ENCODE results near the gene SLC8A1.

The SLC8A1 gene

DNA sequence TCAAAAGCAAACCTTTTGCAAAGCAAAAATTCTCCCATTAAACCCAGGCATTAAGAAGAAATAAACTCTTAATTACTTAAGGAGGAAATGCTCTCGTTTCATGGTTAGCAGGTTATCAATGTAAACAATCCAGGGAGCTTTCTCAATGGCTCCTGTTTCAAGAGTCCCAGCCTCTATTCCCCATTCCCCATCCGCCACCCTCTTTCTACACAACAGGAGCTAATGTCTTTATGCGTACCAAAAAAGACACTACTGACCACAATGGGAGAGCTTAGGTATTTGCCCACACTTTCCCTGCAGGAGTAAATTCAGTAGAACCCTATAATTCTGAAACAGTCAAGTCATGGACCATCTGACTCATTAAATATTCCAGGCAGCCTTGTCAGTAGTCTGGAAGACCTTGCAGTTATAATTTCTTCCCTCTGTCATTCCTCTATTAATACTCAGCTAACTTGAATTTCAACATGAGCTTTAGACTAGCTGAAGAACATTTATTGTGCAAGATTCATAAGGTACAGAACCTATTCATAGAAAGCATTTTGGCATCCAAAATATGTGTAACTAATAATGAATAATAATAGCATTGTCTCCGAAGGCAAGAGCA lies 48.6 kb downstream of the SLC8A1 start:
- Histone ChIP-seq H3K36me3 (ENCODE audit: insufficient read depth, low read length) (no peaks in the 10 kb centered on the region), H3K4me3 (ENCODE audit: low read length, poor library complexity, severe bottlenecking) (no peak overlapping the region), H3K4me2 (ENCODE audit: low read depth, low read length, poor library complexity, severe bottlenecking) (no peak overlapping the region), H2AFZ (ENCODE audit: low read length) (no peak overlapping the region), H3K9me3 (ENCODE audit: insufficient read depth, low read depth, low read length) (no peaks in the 10 kb centered on the region), H3F3A (ENCODE audit: low read depth) (no peaks in the 10 kb centered on the region), H3K9ac (ENCODE audit: low read depth, low read length, poor library complexity, severe bottlenecking) (no peak overlapping the region), H3K4me1 (ENCODE audit: insufficient read depth, low read length, poor library complexity, severe bottlenecking) (no peaks in the 10 kb centered on the region), H3K9me2 (replicated peaks; ENCODE audit: low read depth, low read length) (no peaks in the 10 kb centered on the region), H4K20me1 (ENCODE audit: insufficient read depth, low read length, poor library complexity, severe bottlenecking) (no peaks in the 10 kb centered on the region), H3K79me2 (ENCODE audit: insufficient read depth, low read length) (no peaks in the 10 kb centered on the region), H3K27me3 (ENCODE audit: insufficient read depth, low read length, poor library complexity, severe bottlenecking) (no peaks in the 10 kb centered on the region)
- TF ChIP-seq EZH2phosphoT487 (IDR thresholded peaks at IDR 0.05; ENCODE audit: borderline replicate concordance) = no peak
- TF ChIP-seq, protein P1, sequence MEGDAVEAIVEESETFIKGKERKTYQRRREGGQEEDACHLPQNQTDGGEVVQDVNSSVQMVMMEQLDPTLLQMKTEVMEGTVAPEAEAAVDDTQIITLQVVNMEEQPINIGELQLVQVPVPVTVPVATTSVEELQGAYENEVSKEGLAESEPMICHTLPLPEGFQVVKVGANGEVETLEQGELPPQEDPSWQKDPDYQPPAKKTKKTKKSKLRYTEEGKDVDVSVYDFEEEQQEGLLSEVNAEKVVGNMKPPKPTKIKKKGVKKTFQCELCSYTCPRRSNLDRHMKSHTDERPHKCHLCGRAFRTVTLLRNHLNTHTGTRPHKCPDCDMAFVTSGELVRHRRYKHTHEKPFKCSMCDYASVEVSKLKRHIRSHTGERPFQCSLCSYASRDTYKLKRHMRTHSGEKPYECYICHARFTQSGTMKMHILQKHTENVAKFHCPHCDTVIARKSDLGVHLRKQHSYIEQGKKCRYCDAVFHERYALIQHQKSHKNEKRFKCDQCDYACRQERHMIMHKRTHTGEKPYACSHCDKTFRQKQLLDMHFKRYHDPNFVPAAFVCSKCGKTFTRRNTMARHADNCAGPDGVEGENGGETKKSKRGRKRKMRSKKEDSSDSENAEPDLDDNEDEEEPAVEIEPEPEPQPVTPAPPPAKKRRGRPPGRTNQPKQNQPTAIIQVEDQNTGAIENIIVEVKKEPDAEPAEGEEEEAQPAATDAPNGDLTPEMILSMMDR (conservative IDR thresholded peaks at IDR 0.05; ENCODE audit: low read length) = no peak

DNA sequence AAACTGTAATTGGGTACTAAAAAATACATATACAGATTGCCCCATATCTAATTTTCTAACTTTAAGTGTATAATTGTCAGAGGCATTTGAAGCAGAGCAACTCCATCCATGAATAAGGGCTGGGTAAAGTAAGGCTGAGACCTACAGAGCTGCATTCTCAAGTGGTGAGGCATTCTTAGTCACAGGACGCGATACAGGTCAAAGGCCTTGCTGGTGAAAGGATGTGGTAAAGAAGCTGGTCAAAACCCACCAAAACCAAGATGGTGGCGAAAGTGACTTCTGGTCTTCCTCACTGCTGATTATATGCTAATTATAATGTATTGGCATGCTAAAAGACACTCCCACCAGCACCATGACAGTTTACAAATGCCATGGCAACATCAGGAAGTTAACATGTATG lies 50.0 kb downstream of the SLC8A1 start:
- Histone ChIP-seq H3K36me3 (ENCODE audit: insufficient read depth, low read length) (no peaks in the 10 kb centered on the region), H3K27me3 (ENCODE audit: insufficient read depth, low read length, poor library complexity, severe bottlenecking) (no peaks in the 10 kb centered on the region), H4K20me1 (ENCODE audit: insufficient read depth, low read length, poor library complexity, severe bottlenecking) (no peaks in the 10 kb centered on the region), H3F3A (ENCODE audit: low read depth) (no peaks in the 10 kb centered on the region), H3K9ac (ENCODE audit: low read depth, low read length, poor library complexity, severe bottlenecking) (no peak overlapping the region), H3K4me3 (ENCODE audit: low read length, poor library complexity, severe bottlenecking) (no peak overlapping the region), H3K4me1 (ENCODE audit: insufficient read depth, low read length, poor library complexity, severe bottlenecking) (no peaks in the 10 kb centered on the region), H2AFZ (ENCODE audit: low read length) (no peak overlapping the region), H3K4me2 (ENCODE audit: low read depth, low read length, poor library complexity, severe bottlenecking) (no peak overlapping the region), H3K9me2 (replicated peaks; ENCODE audit: low read depth, low read length) (no peaks in the 10 kb centered on the region), H3K79me2 (ENCODE audit: insufficient read depth, low read length) (no peaks in the 10 kb centered on the region), H3K9me3 (ENCODE audit: insufficient read depth, low read depth, low read length) (no peaks in the 10 kb centered on the region)
- TF ChIP-seq EZH2phosphoT487 (IDR thresholded peaks at IDR 0.05; ENCODE audit: borderline replicate concordance) = no peak
- TF ChIP-seq, protein P1 (conservative IDR thresholded peaks at IDR 0.05; ENCODE audit: low read length) = no peak

DNA sequence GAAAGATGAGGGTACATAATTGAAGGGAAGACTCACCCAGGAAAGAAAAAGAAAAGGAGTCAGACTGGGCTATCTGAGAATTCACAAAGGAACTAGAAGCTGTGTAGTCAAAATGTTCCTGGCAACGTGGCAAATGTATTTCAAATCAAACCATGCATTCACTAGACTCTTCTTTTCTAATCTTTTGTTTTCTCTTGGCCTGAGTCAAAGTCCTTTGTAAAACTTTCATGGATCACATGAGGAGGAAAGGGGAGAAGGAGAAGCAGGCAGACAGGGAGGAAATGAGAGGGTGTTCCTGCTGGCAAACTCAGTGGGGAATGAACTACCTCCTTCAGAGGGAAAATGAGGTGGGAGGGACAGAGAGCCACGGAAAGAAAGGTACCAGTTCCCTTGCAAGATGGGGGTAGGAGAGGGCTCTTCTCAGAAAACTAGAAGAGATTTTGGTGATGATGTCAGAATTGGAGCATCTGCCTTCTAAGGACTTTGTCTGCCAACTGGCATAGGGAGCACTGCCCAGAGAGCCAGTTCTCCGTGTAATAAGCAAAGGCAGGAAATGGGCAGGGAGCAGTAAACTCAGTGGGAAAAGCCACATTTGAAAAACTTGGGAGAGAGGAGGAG lies 51.4 kb downstream of the SLC8A1 start:
- Histone ChIP-seq H4K20me1 (ENCODE audit: insufficient read depth, low read length, poor library complexity, severe bottlenecking) (no peaks in the 10 kb centered on the region), H3K27me3 (ENCODE audit: insufficient read depth, low read length, poor library complexity, severe bottlenecking) (no peaks in the 10 kb centered on the region), H3K9ac (ENCODE audit: low read depth, low read length, poor library complexity, severe bottlenecking) (no peak overlapping the region), H3K4me3 (ENCODE audit: low read length, poor library complexity, severe bottlenecking) (no peak overlapping the region), H2AFZ (ENCODE audit: low read length) (no peak overlapping the region), H3K4me2 (ENCODE audit: low read depth, low read length, poor library complexity, severe bottlenecking) (no peak overlapping the region), H3K79me2 (ENCODE audit: insufficient read depth, low read length) (no peaks in the 10 kb centered on the region), H3K9me3 (ENCODE audit: insufficient read depth, low read depth, low read length) (no peaks in the 10 kb centered on the region), H3K36me3 (ENCODE audit: insufficient read depth, low read length) (no peaks in the 10 kb centered on the region), H3F3A (ENCODE audit: low read depth) (no peaks in the 10 kb centered on the region), H3K9me2 (replicated peaks; ENCODE audit: low read depth, low read length) (no peaks in the 10 kb centered on the region), H3K4me1 (ENCODE audit: insufficient read depth, low read length, poor library complexity, severe bottlenecking) (no peaks in the 10 kb centered on the region)
- no peak for TF ChIP-seq EZH2phosphoT487 (IDR thresholded peaks at IDR 0.05; ENCODE audit: borderline replicate concordance)
- TF ChIP-seq, protein P1 (conservative IDR thresholded peaks at IDR 0.05; ENCODE audit: low read length) = no peak
